Caco-2 (cell line): ENCODE data around the gene LRRD1. TPM values are rescaled to one million over a fixed set of nuclear protein-coding genes. Genes with fewer than 3 reads are reported as not detected.

Experiments
- BruUV-seq: library from RNA; stranded (reverse); fragments of 400-500 nt; replicated peaks from 2 replicates; lab custom pipeline; 2021; lab: Mats Ljungman, UMichigan
- CTCF ChIA-PET: fragments of 300-600 bp; sonication (Branson Sonifier 250); formaldehyde crosslinking; loops from one replicate; lab custom pipeline; 2022; ENCODE audit warnings: antibody characterized with exemption; lab: Charles Lee
- POLR2A ChIA-PET: fragments of 300-600 bp; sonication (Branson Sonifier 250); formaldehyde crosslinking; loops from one replicate; lab custom pipeline; 2022; ENCODE audit warnings: antibody characterized with exemption; lab: Charles Lee
- DNase-seq, 2 experiments: peaks; one replicate each; pipeline versions ENCODE4 v3.0.0 to v3.0.0-alpha.2; 2020 to 2022
- H3K27me3 ChIP-seq: replicated peaks from 2 replicates; pipeline ENCODE4 v1.6.0; 2011; ENCODE audit warnings: low read length; ENCODE audit not compliant: control insufficient read depth, insufficient read depth
- H3K36me3 ChIP-seq: 2 replicates; pipeline ENCODE4 v1.5.1; 2011; ENCODE audit warnings: low read length; ENCODE audit not compliant: control insufficient read depth, insufficient read depth
- H3K4me1 ChIP-seq: fragments of 250-450 bp; sonication (Bioruptor Pico); 2 replicates; pipeline ENCODE4 v1.5.1; 2020; ENCODE audit warnings: mild to moderate bottlenecking
- H3K4me3 ChIP-seq: 2 replicates; pipeline ENCODE4 v1.5.1; 2011; ENCODE audit warnings: low read depth, mild to moderate bottlenecking, control low read depth, low read length
- H3K9me3 ChIP-seq: fragments of 250-450 bp; sonication (Bioruptor Pico); 2 replicates; pipeline ENCODE4 v1.5.1; 2020; ENCODE audit warnings: mild to moderate bottlenecking, moderate library complexity
- H3K27ac Mint-ChIP-seq: one replicate; pipeline ENCODE4 v1.8.0; 2022; ENCODE audit warnings: mixed read lengths; ENCODE audit not compliant: unreplicated experiment
- H3K27me3 Mint-ChIP-seq: one replicate; pipeline ENCODE4 v1.8.0; 2022; ENCODE audit warnings: mixed read lengths; ENCODE audit not compliant: insufficient read depth, unreplicated experiment
- H3K36me3 Mint-ChIP-seq: one replicate; pipeline ENCODE4 v1.8.0; 2022; ENCODE audit warnings: mild to moderate bottlenecking, mixed read lengths; ENCODE audit not compliant: insufficient read depth, unreplicated experiment
- H3K4me1 Mint-ChIP-seq: one replicate; pipeline ENCODE4 v1.8.0; 2022; ENCODE audit warnings: low read depth, mixed read lengths; ENCODE audit not compliant: unreplicated experiment
- H3K4me3 Mint-ChIP-seq: one replicate; pipeline ENCODE4 v1.8.0; 2022; ENCODE audit warnings: mild to moderate bottlenecking, moderate library complexity, mixed read lengths; ENCODE audit not compliant: unreplicated experiment
- H3K9me3 Mint-ChIP-seq: one replicate; pipeline ENCODE4 v1.8.0; 2022; ENCODE audit warnings: mixed read lengths; ENCODE audit not compliant: unreplicated experiment
- CTCF ChIP-seq, 2 experiments: fragments of 200-600 bp in 1 of 2; IDR thresholded peaks; 1 replicate in 1 of 2; 2 replicates in 1 of 2; pipeline versions ENCODE4 v1.5.1 to v1.8.0; 2011 to 2022; ENCODE audit warnings: antibody characterized with exemption in 1 of 2, control low read depth in 1 of 2, inconsistent platforms in 1 of 2, low read depth in 1 of 2, low read length in 1 of 2, mild to moderate bottlenecking in 1 of 2, moderate library complexity in 1 of 2; ENCODE audit not compliant: insufficient read depth in 1 of 2, severe bottlenecking in 1 of 2, unreplicated experiment in 1 of 2
- intact Hi-C: fragments of 100-400 bp; cut with micrococcal nuclease; formaldehyde crosslinking; loops from one replicate; pipeline ENCODE4 v1.10.0; 2022; ENCODE audit not compliant: unreplicated experiment
- total RNA-seq: library from RNA; stranded (reverse); gene quantifications from 2 replicates; pipeline ENCODE4 v1.2.3, GENCODE V29; 2022

LRRD1 gene
- total RNA-seq, 1 experiment from 2014 or later = not detected

GRCh38 chr7:92161271-92161670, 17.7 kb downstream of the LRRD1 start:
- TF ChIP-seq CTCF (IDR thresholded peaks at IDR 0.05; ENCODE audit: insufficient read depth in 1 of 2, low read depth in 1 of 2, low read length in 1 of 2, severe bottlenecking in 1 of 2, unreplicated experiment in 1 of 2) = no peak
- Histone ChIP-seq H3K9me3 (no peaks in the 10 kb centered on the region), H3K4me3 (no peak overlapping the region), H3K27me3 (no peaks in the 10 kb centered on the region), H3K4me1 (no peaks in the 10 kb centered on the region), H3K36me3 (no peaks in the 10 kb centered on the region)
- Mint-ChIP-seq H3K4me3 (no peak overlapping the region), H3K4me1 (no peaks in the 10 kb centered on the region), H3K27me3 (peaks cover 8% of the 10 kb centered on the region), H3K9me3 (no peaks in the 10 kb centered on the region), H3K27ac (no peak overlapping the region), H3K36me3 (no peaks in the 10 kb centered on the region)
- POLR2A ChIA-PET = no interaction called here
- CTCF ChIA-PET = no interaction called here
- BruUV-seq = no TSS peak
- no peak for DNase-seq
- intact Hi-C loops = no loop called here

- intact Hi-C loops = no loop called here
- no peaks in the 10 kb centered on the region for H3K9me3 ChIP-seq
- TF ChIP-seq CTCF (IDR thresholded peaks at IDR 0.05; ENCODE audit: insufficient read depth in 1 of 2, low read depth in 1 of 2, low read length in 1 of 2, severe bottlenecking in 1 of 2, unreplicated experiment in 1 of 2) = no peak
- no peaks in the 10 kb centered on the region for H3K36me3 Mint-ChIP-seq
- ChIA-PET CTCF (no interaction called here), POLR2A (no interaction called here)
- H3K27ac Mint-ChIP-seq = no peak overlapping the region
- H3K4me1 ChIP-seq = no peaks in the 10 kb centered on the region
- no peak overlapping the region for H3K4me3 ChIP-seq
- no peaks in the 10 kb centered on the region for H3K9me3 Mint-ChIP-seq
- peaks cover 8% of the 10 kb centered on the region for H3K27me3 Mint-ChIP-seq
- H3K4me1 Mint-ChIP-seq = no peaks in the 10 kb centered on the region
- no peak for DNase-seq
- no peaks in the 10 kb centered on the region for H3K36me3 ChIP-seq
- no TSS peak for BruUV-seq
- no peak overlapping the region for H3K4me3 Mint-ChIP-seq
- H3K27me3 ChIP-seq = no peaks in the 10 kb centered on the region
Observed at GRCh38 chr7:92158660-92159575, 20.0 kb downstream of the LRRD1 start.

- Histone ChIP-seq H3K36me3 (no peaks in the 10 kb centered on the region), H3K4me3 (no peak overlapping the region), H3K9me3 (no peaks in the 10 kb centered on the region), H3K4me1 (no peaks in the 10 kb centered on the region), H3K27me3 (no peaks in the 10 kb centered on the region)
- ChIA-PET POLR2A (interaction anchor here (0.7 kb wide), 1 partner anchor 22 kb away, joined by 5 read pairs; no protein-coding TSS in a partner anchor), CTCF (interaction anchor here (0.7 kb wide), 1 partner anchor 186 kb away, joined by 3 read pairs; no protein-coding TSS in a partner anchor)
- no peaks in the 10 kb centered on the region for H3K4me1 Mint-ChIP-seq
- H3K27ac Mint-ChIP-seq = no peak overlapping the region
- H3K36me3 Mint-ChIP-seq = no peaks in the 10 kb centered on the region
- no TSS peak for BruUV-seq
- H3K27me3 Mint-ChIP-seq = peaks cover 5% of the 10 kb centered on the region
- no peak for DNase-seq
- intact Hi-C loops = no loop called here
- TF ChIP-seq CTCF (IDR thresholded peaks at IDR 0.05; ENCODE audit: insufficient read depth in 1 of 2, low read depth in 1 of 2, low read length in 1 of 2, severe bottlenecking in 1 of 2, unreplicated experiment in 1 of 2) = no peak
- H3K9me3 Mint-ChIP-seq = no peaks in the 10 kb centered on the region
- H3K4me3 Mint-ChIP-seq = no peak overlapping the region
Observed at GRCh38 chr7:92156990-92157389, 22.0 kb downstream of the LRRD1 start.
